Stromal cell of bone marrow (primary cell): Measurements from ENCODE around the gene CPNE1.
"Not testable (repeated sequence)": the region's sequence is repeated elsewhere in the genome, so short reads cannot be mapped to it uniquely, and the experiment has no call there.

ENCODE experiments used
- DNase-seq: peaks from one replicate; pipeline ENCODE4 v3.0.0-alpha.2; 2012; ENCODE audit warnings: low read depth

Gene CPNE1

DNA sequence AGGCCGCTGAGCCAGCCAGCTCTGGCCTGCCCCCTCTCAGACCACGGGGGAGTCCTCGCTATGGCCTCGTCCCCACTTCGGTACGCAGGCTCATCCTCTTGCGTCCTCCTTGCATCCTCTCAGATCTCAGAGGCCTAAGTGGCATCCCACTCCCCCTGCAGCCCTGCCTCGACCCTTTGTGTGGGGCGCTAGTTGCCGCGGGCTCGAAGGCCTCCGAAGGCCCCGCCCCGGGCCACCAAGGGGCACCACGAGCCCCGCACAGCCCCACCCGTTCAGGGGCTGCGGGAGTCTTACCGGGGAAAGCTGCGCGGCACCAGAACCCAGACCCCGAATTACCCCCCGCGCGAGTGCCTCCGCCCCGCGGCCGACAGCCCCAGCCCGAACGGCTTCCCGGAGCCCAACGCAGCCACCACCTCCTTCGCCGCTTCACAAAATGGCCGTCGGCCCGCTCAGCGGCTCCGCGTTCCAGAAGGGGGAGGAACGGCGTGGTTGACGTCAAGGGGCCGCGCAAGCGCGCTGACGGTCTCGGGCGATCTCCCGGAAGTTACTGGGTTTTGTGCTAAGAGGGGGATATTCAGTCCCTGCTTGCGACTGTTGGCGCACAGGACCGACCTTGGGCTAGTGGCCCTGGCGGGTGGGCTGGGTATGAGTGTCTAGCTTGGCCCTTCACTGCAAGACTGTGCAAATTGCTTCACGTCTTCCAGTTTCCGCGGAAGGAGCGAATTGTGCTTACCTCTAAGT lies at the start of gene CPNE1, which contains the start of gene RBM12:
Gene CPNE1, minus strand, starts transcription at position 435 of the 741 bp plus-strand sequence. CDS start 31,977 bp downstream, outside the sequence.
Gene RBM12, minus strand, starts transcription at position 435 of the 741 bp plus-strand sequence. CDS start 9,578 bp downstream, outside the sequence.
- DNase-seq = peak; percentile 81

DNA sequence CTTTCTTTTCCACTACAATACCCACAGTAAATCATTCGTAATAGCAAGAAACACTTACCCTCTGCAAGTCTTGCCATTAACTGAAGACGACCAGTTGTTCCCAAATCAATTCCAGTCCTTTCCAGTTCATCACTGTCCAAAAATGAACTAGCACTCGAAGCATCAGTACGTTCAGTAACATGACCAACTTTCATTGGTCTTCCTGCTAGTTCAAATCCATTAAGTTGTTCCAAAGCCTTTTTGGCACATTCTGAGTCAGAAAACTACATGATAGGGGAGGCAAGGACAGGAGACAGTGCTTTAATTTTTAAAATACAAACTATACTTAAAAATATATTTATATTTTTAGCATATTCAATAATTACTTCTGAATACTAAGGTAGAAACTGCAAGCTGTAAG lies 49.4 kb upstream of the CPNE1 start:
- DNase-seq = no peak

DNA sequence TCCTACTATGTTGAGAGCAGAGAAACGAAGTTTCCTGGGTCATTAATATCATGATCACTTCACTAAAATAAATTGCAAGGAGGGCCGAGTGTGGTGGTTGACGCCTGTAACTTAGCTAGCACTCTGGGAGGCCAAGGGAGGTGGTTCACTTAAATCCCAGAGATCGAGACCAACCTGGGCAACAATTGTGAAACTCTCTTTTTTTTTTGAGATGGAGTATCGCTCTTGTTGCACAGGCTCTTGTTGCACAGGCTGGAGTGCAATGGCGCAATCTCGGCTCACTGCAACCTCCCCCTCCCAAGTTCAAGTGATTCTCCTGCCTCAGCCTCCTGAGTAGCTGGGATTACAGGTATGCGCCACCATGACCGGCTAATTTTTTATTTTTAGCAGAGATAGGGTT lies 48.4 kb upstream of the CPNE1 start:
- DNase-seq = not testable (repeated sequence)

GRCh38 chr20:35711588-35712209 lies 47.0 kb upstream of the CPNE1 start:
- no peak for DNase-seq

DNA sequence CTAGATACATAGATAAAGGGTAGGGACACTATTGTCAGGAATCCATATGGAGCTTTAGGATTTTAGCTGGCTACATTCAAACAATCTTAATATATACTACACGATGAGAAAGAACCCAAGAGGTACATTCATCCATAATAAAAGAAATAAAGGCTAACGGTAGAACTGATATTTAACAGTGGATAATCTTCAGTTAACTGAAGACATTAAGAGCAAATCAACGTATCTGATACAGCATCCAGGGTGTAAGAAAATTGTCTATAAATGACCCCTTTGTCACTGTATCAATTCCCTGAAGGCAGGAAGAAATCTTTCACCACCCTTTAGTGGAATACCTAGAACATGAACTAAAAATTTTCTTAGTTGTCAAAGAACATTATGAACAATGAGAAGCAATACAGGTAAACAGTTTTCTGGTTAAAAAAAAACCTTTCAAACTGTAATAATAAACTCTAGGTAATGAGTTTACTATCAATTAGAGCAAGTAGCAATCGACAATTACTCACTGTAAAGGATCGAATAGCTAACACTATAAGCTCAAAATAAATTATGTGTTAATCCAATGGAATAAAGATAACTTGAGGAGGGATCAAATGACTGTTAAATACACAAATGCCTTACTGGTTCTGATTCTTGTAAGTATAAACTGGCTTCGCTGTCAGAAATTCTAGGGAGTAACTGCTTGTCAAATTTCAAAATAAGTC lies 46.3 kb upstream of the CPNE1 start:
- DNase-seq = no peak

GRCh38 chr20:35710039-35710438 lies 45.3 kb upstream of the CPNE1 start:
- DNase-seq = no peak

- no peak for DNase-seq
Measured at GRCh38 chr20:35709259-35709658, 44.6 kb upstream of the CPNE1 start.

GRCh38 chr20:35708502-35708901 lies 43.8 kb upstream of the CPNE1 start:
- no peak for DNase-seq

DNA sequence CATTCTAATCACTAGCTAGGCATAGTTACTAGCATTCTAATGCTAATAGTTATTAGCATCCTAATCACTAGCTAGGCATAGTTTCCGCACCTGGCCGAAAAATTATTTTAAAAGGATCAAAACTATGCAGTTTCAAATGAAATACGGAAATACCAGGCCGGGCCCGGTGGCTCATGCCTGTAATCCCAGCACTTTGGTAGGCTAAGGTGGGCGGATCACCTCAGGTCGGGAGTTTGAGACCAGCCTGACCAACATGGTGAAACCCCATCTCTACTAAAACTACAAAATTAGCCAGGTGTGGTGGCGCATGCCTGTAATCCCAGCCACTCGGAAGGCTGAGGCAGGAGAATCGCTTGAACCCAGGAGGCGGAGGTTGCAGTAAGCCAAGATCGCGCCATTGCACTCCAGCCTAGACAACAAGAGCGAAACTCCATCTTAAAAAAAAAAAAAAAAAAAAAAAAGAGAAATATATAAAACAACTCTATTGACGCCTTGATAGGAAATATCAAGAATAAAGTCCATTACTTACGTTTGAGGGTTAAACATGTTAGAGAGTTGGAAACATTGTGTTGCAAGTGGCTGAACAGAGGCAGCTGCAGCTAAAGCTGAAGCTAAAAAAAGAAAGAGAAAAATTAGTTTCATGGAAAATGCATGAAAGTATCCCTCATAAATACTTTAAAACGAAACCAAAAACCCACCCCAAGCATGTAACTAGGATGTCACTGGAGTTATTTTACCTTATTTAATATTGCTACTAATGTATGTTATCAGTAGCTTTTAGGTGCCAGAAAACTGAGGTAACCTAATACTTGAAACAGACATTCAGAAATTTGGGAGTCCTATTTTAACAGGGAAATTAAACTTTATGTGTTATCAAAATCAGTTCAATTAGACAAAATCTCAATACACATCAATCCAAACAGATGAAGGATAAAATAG lies 42.2 kb upstream of the CPNE1 start:
- DNase-seq = not testable (repeated sequence)

DNA sequence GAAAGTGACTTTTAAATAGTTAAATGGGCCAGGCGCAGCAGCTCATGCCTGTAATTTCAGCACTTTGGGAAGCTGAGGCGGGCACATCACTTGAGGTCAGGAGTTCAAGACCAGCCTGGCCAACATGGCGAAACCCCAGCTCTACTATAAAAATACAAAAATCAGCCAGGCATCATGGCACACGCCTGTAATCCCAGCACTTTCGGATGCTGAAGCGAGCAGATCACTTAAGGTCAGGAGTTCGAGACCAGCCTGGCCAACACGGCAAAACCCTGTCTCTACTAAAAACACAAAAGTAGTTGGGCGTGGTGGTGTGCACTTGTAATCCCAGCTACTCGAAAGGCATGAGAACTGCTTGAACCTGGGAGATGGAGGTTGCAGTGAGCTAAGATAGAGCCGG lies 41.2 kb upstream of the CPNE1 start:
- not testable (repeated sequence) for DNase-seq

GRCh38 chr20:35704514-35705261 lies 40.0 kb upstream of the CPNE1 start:
- DNase-seq = no peak

- no peak for DNase-seq
Measured at GRCh38 chr20:35702824-35703695, 38.4 kb upstream of the CPNE1 start.

- peak; percentile 55 for DNase-seq
Measured at GRCh38 chr20:35702051-35702823, 37.5 kb upstream of the CPNE1 start.

- DNase-seq = no peak
Measured at GRCh38 chr20:35700625-35701148, 36.0 kb upstream of the CPNE1 start.

GRCh38 chr20:35699957-35700624 lies 35.4 kb upstream of the CPNE1 start:
- DNase-seq = no peak

- peak; percentile 67 for DNase-seq
Measured at GRCh38 chr20:35699127-35699956, 34.6 kb upstream of the CPNE1 start, which contains the start of the genes NFS1 and ROMO1. TSS of gene NFS1 (minus strand) at chr20:35699352. CDS start at chr20:35699288, 64 bp downstream. TSS of gene ROMO1 (plus strand) at chr20:35699405. CDS start at chr20:35699633, 228 bp downstream.
